HCT116 (cell line): ENCODE measurements around the gene CACNA2D2. TPM values are rescaled to one million over a fixed set of nuclear protein-coding genes. Genes with fewer than 3 reads are reported as not detected.

ENCODE experiments used
- ATAC-seq: fragments of 200-7000 bp; cut with Tn5 transposase; 2 replicates; pipeline ENCODE4 v1.9.1; 2020; ENCODE audit warnings: mild to moderate bottlenecking, moderate library complexity
- BruUV-seq: library from RNA; stranded (reverse); fragments of 400-500 nt; replicated peaks from 2 replicates; lab custom pipeline; 2021; lab: Mats Ljungman, UMichigan
- CTCF ChIA-PET: fragments of 300-600 bp; sonication (Branson Sonifier 250); formaldehyde crosslinking; loops from one replicate; lab custom pipeline; 2021; ENCODE audit warnings: antibody characterized with exemption; lab: Charles Lee
- POLR2A ChIA-PET: fragments of 300-600, 350-600 bp; sonication (Branson Sonifier 250); formaldehyde crosslinking; loops from one replicate; lab custom pipeline; 2021; ENCODE audit warnings: antibody characterized with exemption; lab: Charles Lee
- RAD21 ChIA-PET, 2 experiments: fragments of 300-600 bp; sonication (Branson Sonifier 250); formaldehyde crosslinking; loops; one replicate each; lab custom pipeline; 2023; ENCODE audit warnings: low total read pairs in 2 of 2; ENCODE audit not compliant: uncharacterized antibody in 2 of 2, unreplicated experiment in 2 of 2, low non-redundant PET in 1 of 2; lab: Charles Lee
- DNase-seq: peaks from one replicate; pipeline ENCODE4 v3.0.0-alpha.2; 2010; ENCODE audit warnings: low read depth, low spot score
- H2AFZ ChIP-seq: fragments of 200-600 bp; shearing (Covaris generic), sonication (generic); 2 replicates; pipeline ENCODE4 v1.6.1; 2017; ENCODE audit warnings: low read depth, mixed run types, mixed read lengths, antibody characterized with exemption, low read length; ENCODE audit not compliant: poor library complexity, severe bottlenecking
- H3K27ac ChIP-seq: 2 replicates; pipeline ENCODE4 v1.5.1; 2012; ENCODE audit warnings: low read depth, low read length
- H3K27me3 ChIP-seq: fragments of 200-600 bp; sonication (generic); 2 replicates; pipeline ENCODE4 v1.6.1; 2016; ENCODE audit warnings: mixed run types, low read length, mixed read lengths; ENCODE audit not compliant: insufficient read depth
- H3K36me3 ChIP-seq, 2 experiments: fragments of 200-500 bp in 1 of 2; fragments of 200-600 bp in 1 of 2; sonication (Bioruptor generic) in 1 of 2; sonication (generic) in 1 of 2; 2 replicates each; pipeline versions ENCODE4 v1.5.1 to v1.6.1; 2014 to 2016; ENCODE audit warnings: low read length in 2 of 2, inconsistent platforms in 1 of 2, mixed read lengths in 1 of 2, mixed run types in 1 of 2; ENCODE audit not compliant: insufficient read depth in 2 of 2, control insufficient read depth in 1 of 2
- H3K4me1 ChIP-seq, 2 experiments: fragments of 200-600 bp in 1 of 2; sonication (generic) in 1 of 2; 2 replicates each; pipeline versions ENCODE4 v1.5.1 to v1.6.1; 2012 to 2017; ENCODE audit warnings: low read length in 2 of 2, inconsistent platforms in 1 of 2, mild to moderate bottlenecking in 1 of 2, mixed read lengths in 1 of 2, mixed run types in 1 of 2, moderate library complexity in 1 of 2; ENCODE audit not compliant: insufficient read depth in 2 of 2, control insufficient read depth in 1 of 2
- H3K4me2 ChIP-seq: fragments of 200-600 bp; sonication (generic); 2 replicates; pipeline ENCODE4 v1.6.1; 2017; ENCODE audit warnings: mixed run types, low read length, mixed read lengths
- H3K4me3 ChIP-seq, 2 experiments: fragments of 200-600 bp in 1 of 2; sonication (generic) in 1 of 2; replicated peaks in 1 of 2; 2 replicates each; pipeline ENCODE4 v1.5.1; 2011 to 2016; ENCODE audit warnings: low read length in 2 of 2, control low read depth in 1 of 2, low read depth in 1 of 2, mild to moderate bottlenecking in 1 of 2, mixed read lengths in 1 of 2, mixed run types in 1 of 2
- H3K79me2 ChIP-seq: fragments of 200-600 bp; sonication (generic); 2 replicates; pipeline ENCODE4 v1.6.1; 2017; ENCODE audit warnings: mild to moderate bottlenecking, mixed run types, low read length, moderate library complexity, mixed read lengths; ENCODE audit not compliant: insufficient read depth
- H3K9ac ChIP-seq: fragments of 200-600 bp; sonication (generic); 2 replicates; pipeline ENCODE4 v1.6.1; 2016; ENCODE audit warnings: low read length, mixed read lengths
- H3K9me2 ChIP-seq: fragments of 200-600 bp; sonication (generic), shearing (Covaris generic); 2 replicates; pipeline ENCODE4 v1.6.1; 2017; ENCODE audit warnings: mixed run types, mild to moderate bottlenecking, moderate library complexity; ENCODE audit not compliant: insufficient read depth
- H3K9me3 ChIP-seq, 2 experiments: fragments of 200-500 bp in 1 of 2; fragments of 200-600 bp in 1 of 2; sonication (Bioruptor generic) in 1 of 2; sonication (generic) in 1 of 2; 2 replicates each; pipeline ENCODE4 v1.6.1; 2014 to 2017; ENCODE audit warnings: low read length in 2 of 2, mixed read lengths in 2 of 2, inconsistent platforms in 1 of 2, low read depth in 1 of 2, mild to moderate bottlenecking in 1 of 2, mixed run types in 1 of 2, moderate library complexity in 1 of 2; ENCODE audit not compliant: control insufficient read depth in 1 of 2, insufficient read depth in 1 of 2
- H4K20me1 ChIP-seq: fragments of 200-600 bp; sonication (generic), shearing (Covaris generic); 2 replicates; pipeline ENCODE4 v1.6.1; 2017; ENCODE audit warnings: mixed run types, mild to moderate bottlenecking, moderate library complexity; ENCODE audit not compliant: insufficient read depth
- CBX3 ChIP-seq: IDR thresholded peaks from 2 replicates; pipeline ENCODE4 v1.6.1; 2012; ENCODE audit warnings: low read depth
- CEBPB ChIP-seq: IDR thresholded peaks from 2 replicates; pipeline ENCODE4 v1.6.1; 2012; ENCODE audit warnings: low read depth
- EGR1 ChIP-seq: IDR thresholded peaks from 2 replicates; pipeline ENCODE4 v1.6.1; 2012; ENCODE audit warnings: low read depth
- ELF1 ChIP-seq: IDR thresholded peaks from 2 replicates; pipeline ENCODE4 v1.6.1; 2012; ENCODE audit warnings: low read depth, borderline replicate concordance
- EZH2 ChIP-seq: fragments of 200-600 bp; sonication (generic); IDR thresholded peaks from 2 replicates; pipeline ENCODE4 v1.6.1; 2017; ENCODE audit warnings: antibody characterized with exemption, mixed run types
- EZH2phosphoT487 ChIP-seq: fragments of 200-600 bp; IDR thresholded peaks from 2 replicates; pipeline ENCODE4 v1.6.1; 2018; ENCODE audit warnings: antibody characterized with exemption, borderline replicate concordance
- FOSL1 ChIP-seq: IDR thresholded peaks from 2 replicates; pipeline ENCODE4 v1.6.1; 2012; ENCODE audit warnings: low read depth
- POLR2A ChIP-seq: IDR thresholded peaks from 2 replicates; pipeline ENCODE4 v1.7.0; 2011; ENCODE audit warnings: borderline replicate concordance; ENCODE audit not compliant: insufficient read depth, insufficient read length; ENCODE audit errors: extremely low read depth
- POLR2AphosphoS5 ChIP-seq: IDR thresholded peaks from 2 replicates; pipeline ENCODE4 v1.6.1; 2011; ENCODE audit warnings: mild to moderate bottlenecking, low read depth, low read length, moderate library complexity
- RAD21 ChIP-seq: IDR thresholded peaks from 2 replicates; pipeline ENCODE4 v1.6.1; 2012; ENCODE audit warnings: low read depth, mild to moderate bottlenecking
- SP1 ChIP-seq: IDR thresholded peaks from 2 replicates; pipeline ENCODE4 v1.6.1; 2012; ENCODE audit warnings: low read depth
- SRF ChIP-seq: IDR thresholded peaks from 2 replicates; pipeline ENCODE4 v1.6.1; 2012; ENCODE audit warnings: low read depth
- TCF7L2 ChIP-seq: IDR thresholded peaks from 2 replicates; pipeline ENCODE4 v1.7.0; 2011; ENCODE audit warnings: borderline replicate concordance, inconsistent platforms; ENCODE audit not compliant: insufficient read depth, insufficient read length; ENCODE audit errors: extremely low read depth
- ZFX ChIP-seq: fragments of 450-650 bp; IDR thresholded peaks from 2 replicates; pipeline ENCODE4 v1.6.1; 2017
- ZNF274 ChIP-seq: fragments of 200-500 bp; sonication (Bioruptor generic); IDR thresholded peaks from 2 replicates; pipeline ENCODE4 v1.6.1; 2014; ENCODE audit warnings: mild to moderate bottlenecking, low read depth, low read length, inconsistent platforms
- intact Hi-C: fragments of 100-400 bp; cut with micrococcal nuclease; formaldehyde crosslinking; loops from 2 replicates; pipeline ENCODE4 v1.10.0; 2022
- total RNA-seq: library from RNA; stranded (reverse); gene quantifications from one replicate; pipeline ENCODE4 v1.2.1, GENCODE V29; 2021; ENCODE audit not compliant: unreplicated experiment
- TF ChIP-seq, protein P1 (sequence below): IDR thresholded peaks from 2 replicates; pipeline ENCODE4 v1.6.1; 2011; ENCODE audit warnings: mild to moderate bottlenecking, low read length, moderate library complexity; ENCODE audit not compliant: insufficient replicate concordance; ENCODE audit errors: extremely low read depth
- TF ChIP-seq, protein P2 (sequence below): IDR thresholded peaks from 2 replicates; pipeline ENCODE4 v1.6.1; 2012
- TF ChIP-seq, protein P3 (sequence below): IDR thresholded peaks from 2 replicates; pipeline ENCODE4 v1.6.1; 2012; ENCODE audit warnings: low read depth

The CACNA2D2 gene
- total RNA-seq, 1 experiment from 2014 or later, result 10.2 TPM

DNA sequence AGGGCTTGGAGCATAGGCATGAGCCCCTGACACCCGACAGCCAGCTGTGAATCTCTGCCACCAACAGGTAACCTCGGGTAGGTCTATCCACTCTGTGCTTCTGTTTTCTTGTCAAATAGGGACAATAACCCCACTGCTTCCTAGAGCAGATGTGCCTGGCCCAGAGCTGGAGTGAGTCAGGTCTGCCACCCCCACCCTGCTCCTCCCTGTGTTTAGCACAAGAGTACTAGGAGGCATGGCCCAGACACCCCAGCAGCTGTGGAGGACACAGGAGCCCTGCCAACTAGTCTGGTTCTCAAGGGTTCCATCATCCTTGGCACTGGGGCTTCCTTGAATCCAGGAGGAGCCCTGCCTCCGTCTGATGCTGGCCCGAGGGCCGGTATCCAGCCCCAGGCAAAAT lies 110.4 kb downstream of the CACNA2D2 start (continued):
- TF ChIP-seq, protein P1, sequence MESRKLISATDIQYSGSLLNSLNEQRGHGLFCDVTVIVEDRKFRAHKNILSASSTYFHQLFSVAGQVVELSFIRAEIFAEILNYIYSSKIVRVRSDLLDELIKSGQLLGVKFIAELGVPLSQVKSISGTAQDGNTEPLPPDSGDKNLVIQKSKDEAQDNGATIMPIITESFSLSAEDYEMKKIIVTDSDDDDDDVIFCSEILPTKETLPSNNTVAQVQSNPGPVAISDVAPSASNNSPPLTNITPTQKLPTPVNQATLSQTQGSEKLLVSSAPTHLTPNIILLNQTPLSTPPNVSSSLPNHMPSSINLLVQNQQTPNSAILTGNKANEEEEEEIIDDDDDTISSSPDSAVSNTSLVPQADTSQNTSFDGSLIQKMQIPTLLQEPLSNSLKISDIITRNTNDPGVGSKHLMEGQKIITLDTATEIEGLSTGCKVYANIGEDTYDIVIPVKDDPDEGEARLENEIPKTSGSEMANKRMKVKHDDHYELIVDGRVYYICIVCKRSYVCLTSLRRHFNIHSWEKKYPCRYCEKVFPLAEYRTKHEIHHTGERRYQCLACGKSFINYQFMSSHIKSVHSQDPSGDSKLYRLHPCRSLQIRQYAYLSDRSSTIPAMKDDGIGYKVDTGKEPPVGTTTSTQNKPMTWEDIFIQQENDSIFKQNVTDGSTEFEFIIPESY, result no peak
- no peak for TF ChIP-seq SP1
- TF ChIP-seq ZFX, result no peak
- TF ChIP-seq CEBPB, result no peak
- no peak for TF ChIP-seq FOSL1
- no peak for TF ChIP-seq POLR2A

DNA sequence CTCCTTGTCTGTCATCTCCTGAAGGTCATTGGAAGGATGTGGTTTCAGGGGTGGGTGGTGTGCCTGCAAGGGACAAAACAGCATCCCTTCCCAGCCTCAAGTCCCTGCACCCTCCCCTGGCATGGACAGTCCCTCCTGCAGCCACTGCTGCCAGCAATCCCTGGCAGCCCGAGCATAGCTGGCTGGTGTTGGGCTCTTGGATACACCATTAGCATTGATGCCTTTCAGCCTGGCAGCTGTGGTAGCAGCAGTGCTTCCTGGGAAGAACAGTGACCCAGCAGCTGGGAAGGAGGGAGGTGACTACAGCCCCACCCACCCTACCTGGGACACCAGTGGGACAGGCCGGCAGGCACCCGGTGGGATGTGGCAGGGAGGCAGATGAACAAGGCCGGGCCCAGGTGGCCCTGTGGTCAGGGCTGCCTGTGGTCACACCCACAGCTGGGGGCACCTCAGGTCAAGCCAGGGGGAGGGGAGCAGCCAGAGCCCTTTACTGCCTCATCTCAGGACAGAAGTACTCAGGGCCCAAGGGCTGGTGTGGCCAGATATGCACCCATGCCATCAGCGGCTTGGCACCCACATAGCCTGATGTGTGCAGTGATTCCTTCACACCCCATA lies 111.2 kb downstream of the CACNA2D2 start:
- Histone ChIP-seq H3K9me3 (no peaks in the 10 kb centered on the region), H3K4me2 (peak overlapping the region; percentile 3; the same call in 1 of the 2 replicates), H2AFZ (no peak overlapping the region), H3K9ac (no peak overlapping the region), H4K20me1 (no peaks in the 10 kb centered on the region), H3K27ac (no peak overlapping the region), H3K27me3 (no peaks in the 10 kb centered on the region), H3K79me2 (no peaks in the 10 kb centered on the region), H3K4me1 (peaks cover 3 to 43% of the 10 kb centered on the region in 2 experiments; a peak in 3 of 4 replicates), H3K36me3 (no peaks in the 10 kb centered on the region), H3K9me2 (no peaks in the 10 kb centered on the region), H3K4me3 (no peak overlapping the region)
- no peak for ATAC-seq
- no peak for DNase-seq
- ChIA-PET POLR2A (no interaction called here), CTCF (no interaction called here), RAD21 (no interaction called here)
- TF ChIP-seq CBX3, result no peak
- no peak for TF ChIP-seq RAD21
- TF ChIP-seq EZH2, result no peak
- TF ChIP-seq ZNF274, result no peak
- TF ChIP-seq ELF1, result no peak
- TF ChIP-seq, protein P1, result no peak
- TF ChIP-seq, protein P2, sequence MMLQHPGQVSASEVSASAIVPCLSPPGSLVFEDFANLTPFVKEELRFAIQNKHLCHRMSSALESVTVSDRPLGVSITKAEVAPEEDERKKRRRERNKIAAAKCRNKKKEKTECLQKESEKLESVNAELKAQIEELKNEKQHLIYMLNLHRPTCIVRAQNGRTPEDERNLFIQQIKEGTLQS, result no peak
- no peak for TF ChIP-seq EZH2phosphoT487
- TF ChIP-seq POLR2AphosphoS5, result no peak
- TF ChIP-seq CEBPB, result no peak
- no peak for TF ChIP-seq TCF7L2
- TF ChIP-seq SRF, result no peak
- TF ChIP-seq, protein P3, sequence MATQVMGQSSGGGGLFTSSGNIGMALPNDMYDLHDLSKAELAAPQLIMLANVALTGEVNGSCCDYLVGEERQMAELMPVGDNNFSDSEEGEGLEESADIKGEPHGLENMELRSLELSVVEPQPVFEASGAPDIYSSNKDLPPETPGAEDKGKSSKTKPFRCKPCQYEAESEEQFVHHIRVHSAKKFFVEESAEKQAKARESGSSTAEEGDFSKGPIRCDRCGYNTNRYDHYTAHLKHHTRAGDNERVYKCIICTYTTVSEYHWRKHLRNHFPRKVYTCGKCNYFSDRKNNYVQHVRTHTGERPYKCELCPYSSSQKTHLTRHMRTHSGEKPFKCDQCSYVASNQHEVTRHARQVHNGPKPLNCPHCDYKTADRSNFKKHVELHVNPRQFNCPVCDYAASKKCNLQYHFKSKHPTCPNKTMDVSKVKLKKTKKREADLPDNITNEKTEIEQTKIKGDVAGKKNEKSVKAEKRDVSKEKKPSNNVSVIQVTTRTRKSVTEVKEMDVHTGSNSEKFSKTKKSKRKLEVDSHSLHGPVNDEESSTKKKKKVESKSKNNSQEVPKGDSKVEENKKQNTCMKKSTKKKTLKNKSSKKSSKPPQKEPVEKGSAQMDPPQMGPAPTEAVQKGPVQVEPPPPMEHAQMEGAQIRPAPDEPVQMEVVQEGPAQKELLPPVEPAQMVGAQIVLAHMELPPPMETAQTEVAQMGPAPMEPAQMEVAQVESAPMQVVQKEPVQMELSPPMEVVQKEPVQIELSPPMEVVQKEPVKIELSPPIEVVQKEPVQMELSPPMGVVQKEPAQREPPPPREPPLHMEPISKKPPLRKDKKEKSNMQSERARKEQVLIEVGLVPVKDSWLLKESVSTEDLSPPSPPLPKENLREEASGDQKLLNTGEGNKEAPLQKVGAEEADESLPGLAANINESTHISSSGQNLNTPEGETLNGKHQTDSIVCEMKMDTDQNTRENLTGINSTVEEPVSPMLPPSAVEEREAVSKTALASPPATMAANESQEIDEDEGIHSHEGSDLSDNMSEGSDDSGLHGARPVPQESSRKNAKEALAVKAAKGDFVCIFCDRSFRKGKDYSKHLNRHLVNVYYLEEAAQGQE, result no peak
- TF ChIP-seq EGR1, result no peak
- no TSS peak for BruUV-seq
- intact Hi-C loops, result no loop called here
